Measurements from ENCODE around the gene DOCK3. TPM values are rescaled to one million over a fixed set of nuclear protein-coding genes. Genes with fewer than 3 reads are reported as not detected.

The DOCK3 gene
- total RNA-seq, 3 donors from 2014 or later (not counting 1 experiment from before 2014, with no cell fraction given) = 1.4 to 2.4 (median 1.7) TPM

DNA sequence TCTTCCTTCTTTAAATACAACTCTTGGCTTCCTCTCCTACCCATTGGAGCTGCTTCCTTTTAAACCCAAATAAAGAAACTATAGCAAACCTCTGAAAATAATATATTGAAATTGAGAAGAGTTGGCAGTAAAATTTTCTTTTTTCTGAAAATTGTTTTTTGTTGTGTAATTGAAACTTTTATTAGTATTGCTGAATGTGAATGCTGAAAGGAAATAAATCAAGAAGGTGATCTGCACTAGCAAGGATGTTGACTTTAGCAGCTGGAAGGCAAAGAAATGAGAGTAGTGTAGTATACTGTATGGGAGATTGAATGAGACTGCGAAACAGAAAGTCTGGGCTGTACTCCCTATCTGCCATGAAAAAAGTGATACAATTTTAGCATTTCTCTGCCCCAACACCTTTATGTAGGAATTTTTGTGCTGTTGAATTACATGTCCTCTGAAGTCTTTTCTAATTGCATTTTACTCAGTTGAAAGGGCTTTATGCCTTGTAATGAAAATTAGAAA, 166.3 kb downstream of the DOCK3 start:
- Histone ChIP-seq H3K4me1 (ENCODE audit: control insufficient read depth, insufficient read depth, low read length) (no peaks in the 10 kb centered on the region), H3K4me3 (ENCODE audit: low read length) (no peak overlapping the region), H3K27ac (ENCODE audit: low read length) (no peak overlapping the region), H3K27me3 (ENCODE audit: control insufficient read depth, insufficient read depth, low read length) (no peaks in the 10 kb centered on the region), H3K36me3 (ENCODE audit: control insufficient read depth, insufficient read depth, low read length) (no peaks in the 10 kb centered on the region), H3K9me3 (ENCODE audit: control insufficient read depth, insufficient read depth, low read length) (no peaks in the 10 kb centered on the region)
- intact Hi-C loops (cut with micrococcal nuclease) = no loop called here
- Mint-ChIP-seq H3K9me3 (no peaks in the 10 kb centered on the region), H3K27me3 (ENCODE audit: low read depth in 2 of 2) (peaks cover 15 to 22% of the 10 kb centered on the region in 2 donors), H3K4me3 (no peak overlapping the region), H3K4me1 (no peaks in the 10 kb centered on the region), H3K27ac (no peak overlapping the region), H3K36me3 (no peaks in the 10 kb centered on the region)
- WGBS (ENCODE audit: insufficient coverage) = 100% methylated on average over 1 of the region's 1 CpG
- ATAC-seq (no peak), DNase-seq (no peak)
- TF ChIP-seq CTCF (IDR thresholded peaks at IDR 0.05) = no peak

DNA sequence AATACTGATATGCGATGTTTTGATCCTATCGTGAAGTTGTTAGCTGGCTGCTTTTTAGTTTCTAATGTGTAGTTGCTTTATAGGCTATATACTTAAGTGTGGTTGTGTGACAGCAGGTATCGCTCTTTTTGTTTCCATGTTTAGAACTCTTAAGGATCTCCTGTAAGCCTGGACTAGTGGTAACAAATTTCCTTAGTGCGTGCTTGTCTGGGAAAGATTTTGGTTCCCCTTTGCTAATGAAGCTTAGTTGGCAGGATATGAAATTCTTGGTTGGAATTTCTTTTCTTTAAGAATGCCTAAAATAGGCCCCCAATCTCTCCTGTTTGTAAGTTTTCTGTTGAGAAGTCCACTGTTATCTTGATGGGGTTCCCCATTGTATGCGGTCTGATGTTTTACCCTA, 173.6 kb downstream of the DOCK3 start:
- Mint-ChIP-seq H3K27ac (no peak overlapping the region), H3K4me3 (no peak overlapping the region), H3K27me3 (ENCODE audit: low read depth in 2 of 2) (peaks cover 11 to 34% of the 10 kb centered on the region in 2 donors), H3K4me1 (no peaks in the 10 kb centered on the region), H3K9me3 (peaks cover 2% of the 10 kb centered on the region in 2 donors), H3K36me3 (peaks cover 7% of the 10 kb centered on the region)
- Histone ChIP-seq H3K27me3 (ENCODE audit: control insufficient read depth, insufficient read depth, low read length) (no peaks in the 10 kb centered on the region), H3K27ac (ENCODE audit: low read length) (no peak overlapping the region), H3K36me3 (ENCODE audit: control insufficient read depth, insufficient read depth, low read length) (no peaks in the 10 kb centered on the region), H3K9me3 (ENCODE audit: control insufficient read depth, insufficient read depth, low read length) (no peaks in the 10 kb centered on the region), H3K4me3 (ENCODE audit: low read length) (no peak overlapping the region), H3K4me1 (ENCODE audit: control insufficient read depth, insufficient read depth, low read length) (no peaks in the 10 kb centered on the region)
- intact Hi-C loops (cut with micrococcal nuclease) = no loop called here
- TF ChIP-seq CTCF (IDR thresholded peaks at IDR 0.05) = no peak
- WGBS (ENCODE audit: insufficient coverage) = 99% methylated on average over 3 of the region's 5 CpGs
- DNase-seq = no peak
- no peak for ATAC-seq

- H3K27me3 ChIP-seq (ENCODE audit: control insufficient read depth, insufficient read depth, low read length) = no peaks in the 10 kb centered on the region
- no peaks in the 10 kb centered on the region for H3K4me1 ChIP-seq (ENCODE audit: control insufficient read depth, insufficient read depth, low read length)
- H3K27ac ChIP-seq (ENCODE audit: low read length) = no peak overlapping the region
- Mint-ChIP-seq H3K9me3 (peaks cover 2% of the 10 kb centered on the region in 2 donors), H3K27me3 (ENCODE audit: low read depth in 2 of 2) (peaks cover 9 to 29% of the 10 kb centered on the region in 2 donors), H3K4me3 (no peak overlapping the region), H3K27ac (no peak overlapping the region), H3K36me3 (peaks cover 7% of the 10 kb centered on the region), H3K4me1 (no peaks in the 10 kb centered on the region)
- ATAC-seq (no peak), DNase-seq (no peak)
- H3K9me3 ChIP-seq (ENCODE audit: control insufficient read depth, insufficient read depth, low read length) = no peaks in the 10 kb centered on the region
- intact Hi-C loops (cut with micrococcal nuclease) = no loop called here
- no peaks in the 10 kb centered on the region for H3K36me3 ChIP-seq (ENCODE audit: control insufficient read depth, insufficient read depth, low read length)
- H3K4me3 ChIP-seq (ENCODE audit: low read length) = no peak overlapping the region
- no peak for TF ChIP-seq CTCF (IDR thresholded peaks at IDR 0.05)
- 93% methylated on average over 3 of the region's 3 CpGs for WGBS (ENCODE audit: insufficient coverage)
Observed at GRCh38 chr3:50850639-50851511, 176.1 kb downstream of the DOCK3 start.
